Left ventricle myocardium inferior (tissue), 1 donor: ENCODE measurements around the gene LRP2. TPM values are rescaled to one million over a fixed set of nuclear protein-coding genes. Genes with fewer than 3 reads are reported as not detected.
"Not testable (repeated sequence)": the region's sequence is repeated elsewhere in the genome, so short reads cannot be mapped to it uniquely, and the experiment has no call there.

ENCODE experiments used
- DNase-seq: peaks from one replicate; pipeline ENCODE4 v3.0.0-alpha.2; 2020
- H3K27ac ChIP-seq: fragments of 200-600 bp; replicated peaks from 2 replicates; pipeline ENCODE4 v1.8.0; 2021
- H3K27me3 ChIP-seq: fragments of 200-600 bp; 2 replicates; pipeline ENCODE4 v1.8.0; 2021; ENCODE audit warnings: low read depth
- H3K36me3 ChIP-seq: fragments of 200-600 bp; 2 replicates; pipeline ENCODE4 v1.8.0; 2021
- H3K4me1 ChIP-seq: fragments of 200-600 bp; 2 replicates; pipeline ENCODE4 v1.8.0; 2021
- H3K4me3 ChIP-seq: fragments of 200-600 bp; 2 replicates; pipeline ENCODE4 v1.8.0; 2021; ENCODE audit warnings: mild to moderate bottlenecking, moderate library complexity
- H3K9me3 ChIP-seq: fragments of 200-600 bp; replicated peaks from 2 replicates; pipeline ENCODE4 v1.8.0; 2021
- CTCF ChIP-seq: fragments of 200-600 bp; IDR thresholded peaks from 2 replicates; pipeline ENCODE4 v1.8.0; 2021; ENCODE audit warnings: antibody characterized with exemption, mild to moderate bottlenecking, borderline replicate concordance
- intact Hi-C: fragments of 100-400 bp; cut with micrococcal nuclease; formaldehyde crosslinking; loops from one replicate; pipeline ENCODE4 v1.11.0; 2022
- total RNA-seq: library from RNA; stranded (reverse); fragmentation: NEBNext Ultra II Directional; extraction: Animal tissue kit (Norgen Biotek cat#: 25700); gene quantifications from one replicate; pipeline ENCODE4 v1.2.1, GENCODE V29; 2021
- donor health status: DM: no; HTN: yes; CAD: no; lungs with severe emphysema.

Gene LRP2
- total RNA-seq, 1 donor from 2014 or later: 0.05 TPM

GRCh38 chr2:169323841-169324240, 38.5 kb downstream of the LRP2 start:
- Histone ChIP-seq H3K27ac (no peak overlapping the region), H3K27me3 (peaks cover 27% of the 10 kb centered on the region), H3K36me3 (no peaks in the 10 kb centered on the region), H3K4me3 (no peak overlapping the region), H3K9me3 (no peaks in the 10 kb centered on the region), H3K4me1 (no peaks in the 10 kb centered on the region)
- TF ChIP-seq CTCF: no peak
- DNase-seq: no peak
- intact Hi-C loops: no loop called here

GRCh38 chr2:169320561-169320960, 41.8 kb downstream of the LRP2 start:
- no peaks in the 10 kb centered on the region for H3K36me3 ChIP-seq
- TF ChIP-seq CTCF: no peak
- peaks cover 25% of the 10 kb centered on the region for H3K27me3 ChIP-seq
- DNase-seq: no peak
- no peak overlapping the region for H3K27ac ChIP-seq
- intact Hi-C loops: no loop called here
- no peak overlapping the region for H3K4me3 ChIP-seq
- no peaks in the 10 kb centered on the region for H3K4me1 ChIP-seq
- H3K9me3 ChIP-seq: no peaks in the 10 kb centered on the region

GRCh38 chr2:169315357-169315756, 47.0 kb downstream of the LRP2 start:
- intact Hi-C loops: no loop called here
- DNase-seq: no peak
- Histone ChIP-seq H3K27ac (no peak overlapping the region), H3K9me3 (peaks cover 13% of the 10 kb centered on the region), H3K4me3 (no peak overlapping the region), H3K4me1 (no peaks in the 10 kb centered on the region), H3K36me3 (no peaks in the 10 kb centered on the region), H3K27me3 (no peaks in the 10 kb centered on the region)
- no peak for TF ChIP-seq CTCF

GRCh38 chr2:169308349-169308748, 54.0 kb downstream of the LRP2 start:
- H3K4me3 ChIP-seq, intact Hi-C loops, DNase-seq, H3K27me3 ChIP-seq, H3K36me3 ChIP-seq, H3K27ac ChIP-seq, H3K4me1 ChIP-seq: not testable (repeated sequence)
- H3K9me3 ChIP-seq: peaks cover 33% of the 10 kb centered on the region

GRCh38 chr2:169304689-169305088, 57.6 kb downstream of the LRP2 start:
- DNase-seq, intact Hi-C loops, H3K27ac ChIP-seq, H3K27me3 ChIP-seq, H3K36me3 ChIP-seq, H3K4me1 ChIP-seq, H3K4me3 ChIP-seq: not testable (repeated sequence)
- H3K9me3 ChIP-seq: peaks cover 17% of the 10 kb centered on the region

GRCh38 chr2:169303579-169304305, 58.6 kb downstream of the LRP2 start:
- intact Hi-C loops: no loop called here
- Histone ChIP-seq H3K4me3 (no peak overlapping the region), H3K4me1 (no peaks in the 10 kb centered on the region), H3K36me3 (no peaks in the 10 kb centered on the region), H3K9me3 (peaks cover 10% of the 10 kb centered on the region), H3K27me3 (no peaks in the 10 kb centered on the region), H3K27ac (no peak overlapping the region)
- no peak for TF ChIP-seq CTCF
- no peak for DNase-seq
